GM23338 (cell line): ENCODE results near the gene TCERG1L.

Source experiments
- CTCF ChIP-seq, 2 experiments: fragments of 200-600 bp in 1 of 2; sonication (generic) in 1 of 2; conservative IDR thresholded peaks; 2 replicates each; pipeline versions ENCODE4 v1.5.1 to v1.6.1; 2016 to 2017; ENCODE audit warnings: antibody characterized with exemption in 2 of 2, low read depth in 2 of 2, mild to moderate bottlenecking in 2 of 2, moderate library complexity in 1 of 2
- POLR2AphosphoS5 ChIP-seq: IDR thresholded peaks from 2 replicates; pipeline ENCODE4 v1.6.1; 2016; ENCODE audit warnings: antibody characterized with exemption, low read depth
- REST ChIP-seq: IDR thresholded peaks from one replicate; pipeline ENCODE4 v1.6.1; 2018; ENCODE audit warnings: antibody characterized with exemption; ENCODE audit not compliant: unreplicated experiment

GRCh38 chr10:131082991-131083481, 228.5 kb downstream of the TCERG1L start:
- TF ChIP-seq CTCF (conservative IDR thresholded peaks at IDR 0.05; ENCODE audit: low read depth in 2 of 2) (no peak), POLR2AphosphoS5 (no peak), REST (no peak)
